Right lobe of liver (tissue), 6 donors: ENCODE measurements around the gene IFIT1. TPM values are rescaled to one million over a fixed set of nuclear protein-coding genes. Genes with fewer than 3 reads are reported as not detected.
A peak's percentile ranks its signal among the peaks of the same experiment; 100 is the strongest.

Experiments
- ATAC-seq, 4 donors: fragments of 200-7000 bp; cut with Tn5 transposase; one replicate each; pipeline ENCODE4 v1.9.1; 2020; ENCODE audit warnings: mild to moderate bottlenecking in 4 of 4, moderate library complexity in 4 of 4
- DNase-seq, 3 donors: peaks; one replicate each; pipeline ENCODE4 v3.0.0-alpha.2; 2020
- H3K27ac ChIP-seq, 3 donors: fragments of 200-600 bp; one replicate each; pipeline ENCODE4 v1.8.0; 2022
- H3K27me3 ChIP-seq, 2 donors: fragments of 200-600 bp; one replicate each; pipeline ENCODE4 v1.8.0; 2022
- H3K36me3 ChIP-seq, 4 donors: fragments of 200-600 bp; sonication (generic) in 1 of 4; one replicate each; pipeline versions ENCODE4 v1.5.1 to v1.8.0; 2017 to 2022; ENCODE audit warnings: control low read depth in 1 of 4
- H3K4me1 ChIP-seq, 4 donors: fragments of 200-600 bp; sonication (generic) in 1 of 4; one replicate each; pipeline versions ENCODE4 v1.5.1 to v1.8.0; 2017 to 2022; ENCODE audit warnings: control low read depth in 1 of 4
- H3K4me3 ChIP-seq, 3 donors: fragments of 200-600 bp; one replicate each; pipeline ENCODE4 v1.8.0; 2022
- H3K9me3 ChIP-seq, 4 donors: fragments of 200-600 bp; sonication (generic) in 1 of 4; one replicate each; pipeline versions ENCODE4 v1.5.1 to v1.8.0; 2017 to 2022; ENCODE audit warnings: control low read depth in 1 of 4
- POLR2A ChIP-seq: fragments of 450-650 bp; IDR thresholded peaks from one replicate; pipeline ENCODE4 v1.6.1; 2017; ENCODE audit warnings: antibody characterized with exemption, mild to moderate bottlenecking
- WGBS: methylation state at CpG from one replicate; pipeline ENCODE4 v1.1.6; 2018; ENCODE audit warnings: low coverage, low lambda C conversion rate; ENCODE audit not compliant: insufficient coverage; ENCODE audit errors: missing lambda C conversion rate; 5-methylcytosine and 5-hydroxymethylcytosine counted together
- intact Hi-C, 2 donors: fragments of 100-400 bp; cut with DNase I; formaldehyde crosslinking; loops; one replicate each; pipeline versions ENCODE4 v1.11.2 to v1.14.1; 2022
- total RNA-seq, 6 experiments: library from RNA; depleted of rRNA in 2 of 6; stranded (reverse); fragments of >200 nt in 2 of 6; fragmentation: NEBNext Ultra II Directional in 3 of 6; extraction: Animal tissue kit (Norgen Biotek cat#: 25700) in 3 of 6; gene quantifications; one replicate each; pipeline versions ENCODE4 v1.1.0 to v1.2.4, GENCODE V29; 2016 to 2023
- TF ChIP-seq, protein P1 (sequence below), 4 donors: fragments of 200-600 bp in 3 of 4; fragments of 450-650 bp in 1 of 4; IDR thresholded peaks; one replicate each; pipeline versions ENCODE4 v1.5.1 to v1.8.0; 2016 to 2022; ENCODE audit warnings: antibody characterized with exemption in 4 of 4, mild to moderate bottlenecking in 2 of 4
- donor health status: DM: no; HTN: yes; CAD: no.
- donor health status: DM: no; HTN: no; CAD: no.
- donor health status: DM: no; HTN: no; CAD: no.
- donor health status: DM: no; HTN: yes; CAD: no.
- donor health status: DM: no; HTN: yes; CAD: no.

The IFIT1 gene
- total RNA-seq, 6 experiments from 2014 or later = 3.6 to 12.9 (median 10.0) TPM

DNA sequence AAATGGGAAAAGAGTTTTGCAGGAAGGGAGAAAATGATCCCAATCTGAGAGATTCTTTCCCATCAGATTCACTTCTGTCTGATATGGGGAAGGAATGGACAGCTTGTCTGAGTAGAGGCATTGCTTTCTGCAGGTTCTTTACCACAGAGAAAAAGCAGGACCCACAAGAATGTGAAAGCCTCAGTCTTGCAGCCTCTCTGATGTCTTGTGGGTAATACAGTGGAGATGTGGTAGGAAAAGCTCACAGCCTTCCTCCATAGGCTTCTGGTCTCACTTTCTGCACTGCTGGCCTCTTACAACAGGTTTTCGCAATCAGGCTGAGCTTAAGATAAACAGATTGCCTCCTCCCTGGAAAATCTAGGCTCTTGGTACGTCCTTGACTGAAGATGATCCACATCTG, 551 bp downstream of the IFIT1 start:
- peak; percentile 63 to 73 (median 69) for ATAC-seq
- intact Hi-C loops = no loop called here
- no peaks in the 10 kb centered on the region for H3K9me3 ChIP-seq
- WGBS = 8% methylated on average over 2 of the region's 2 CpGs
- H3K4me1 ChIP-seq = peaks cover 0 to 16% (median 6%) of the 10 kb centered on the region in 4 donors
- H3K27ac ChIP-seq = peak overlapping the region; percentile 80 to 99 (median 93)
- no peak for TF ChIP-seq POLR2A
- TF ChIP-seq, protein P1, sequence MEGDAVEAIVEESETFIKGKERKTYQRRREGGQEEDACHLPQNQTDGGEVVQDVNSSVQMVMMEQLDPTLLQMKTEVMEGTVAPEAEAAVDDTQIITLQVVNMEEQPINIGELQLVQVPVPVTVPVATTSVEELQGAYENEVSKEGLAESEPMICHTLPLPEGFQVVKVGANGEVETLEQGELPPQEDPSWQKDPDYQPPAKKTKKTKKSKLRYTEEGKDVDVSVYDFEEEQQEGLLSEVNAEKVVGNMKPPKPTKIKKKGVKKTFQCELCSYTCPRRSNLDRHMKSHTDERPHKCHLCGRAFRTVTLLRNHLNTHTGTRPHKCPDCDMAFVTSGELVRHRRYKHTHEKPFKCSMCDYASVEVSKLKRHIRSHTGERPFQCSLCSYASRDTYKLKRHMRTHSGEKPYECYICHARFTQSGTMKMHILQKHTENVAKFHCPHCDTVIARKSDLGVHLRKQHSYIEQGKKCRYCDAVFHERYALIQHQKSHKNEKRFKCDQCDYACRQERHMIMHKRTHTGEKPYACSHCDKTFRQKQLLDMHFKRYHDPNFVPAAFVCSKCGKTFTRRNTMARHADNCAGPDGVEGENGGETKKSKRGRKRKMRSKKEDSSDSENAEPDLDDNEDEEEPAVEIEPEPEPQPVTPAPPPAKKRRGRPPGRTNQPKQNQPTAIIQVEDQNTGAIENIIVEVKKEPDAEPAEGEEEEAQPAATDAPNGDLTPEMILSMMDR (IDR thresholded peaks at IDR 0.05) = no peak
- no peaks in the 10 kb centered on the region for H3K27me3 ChIP-seq
- no peaks in the 10 kb centered on the region for H3K36me3 ChIP-seq
- no peak for DNase-seq
- peak overlapping the region; percentile 48 to 67 (median 59) for H3K4me3 ChIP-seq

DNA sequence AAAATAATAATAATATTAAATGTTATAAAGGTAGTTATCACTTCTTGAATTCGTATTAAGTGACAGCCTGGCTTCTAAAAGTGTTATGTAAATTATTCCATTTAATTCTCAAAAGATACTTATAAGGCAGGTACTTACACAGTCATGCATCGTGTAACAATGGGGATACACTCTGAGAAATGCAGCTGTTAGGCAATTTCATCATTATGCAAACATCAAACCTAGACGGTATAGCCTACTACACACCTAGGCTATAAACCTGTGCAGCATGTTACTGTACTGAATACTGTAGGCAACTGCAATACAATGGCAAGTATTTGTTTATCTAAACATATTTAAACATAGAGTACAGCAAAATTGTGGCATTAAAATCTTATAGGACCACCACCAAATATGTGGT, 1.5 kb downstream of the IFIT1 start:
- DNase-seq (no peak), ATAC-seq (no peak)
- H3K27ac ChIP-seq = peak overlapping the region in 1 of 3 donors; percentile 99
- H3K36me3 ChIP-seq = no peaks in the 10 kb centered on the region
- H3K27me3 ChIP-seq = no peaks in the 10 kb centered on the region
- H3K4me3 ChIP-seq = peak overlapping the region in 2 of 3 donors; percentile 59 to 67
- intact Hi-C loops = no loop called here
- H3K4me1 ChIP-seq = peaks cover 0 to 19% (median 7%) of the 10 kb centered on the region in 4 donors
- WGBS = 5% methylated on average over 3 of the region's 3 CpGs
- H3K9me3 ChIP-seq = no peaks in the 10 kb centered on the region
- TF ChIP-seq, protein P1 (IDR thresholded peaks at IDR 0.05) = no peak
- TF ChIP-seq POLR2A = no peak

GRCh38 chr10:89395141-89395540, 2.7 kb downstream of the IFIT1 start:
- no peak for DNase-seq
- Histone ChIP-seq H3K4me3 (no peak overlapping the region), H3K27ac (no peak overlapping the region), H3K4me1 (peaks cover 0 to 19% (median 7%) of the 10 kb centered on the region in 4 donors), H3K9me3 (no peaks in the 10 kb centered on the region), H3K36me3 (no peaks in the 10 kb centered on the region), H3K27me3 (no peaks in the 10 kb centered on the region)
- intact Hi-C loops = no loop called here
- no peak for TF ChIP-seq POLR2A
- TF ChIP-seq, protein P1 (IDR thresholded peaks at IDR 0.05) = no peak
- ATAC-seq = no peak
- 86% methylated on average over 1 of the region's 2 CpGs for WGBS

- H3K27ac ChIP-seq = peak overlapping the region in 2 of 3 donors; percentile 12 to 68
- no peak overlapping the region for H3K4me3 ChIP-seq
- no peaks in the 10 kb centered on the region for H3K9me3 ChIP-seq
- TF ChIP-seq POLR2A = no peak
- TF ChIP-seq, protein P1 (IDR thresholded peaks at IDR 0.05) = no peak
- WGBS = 41% methylated on average over 5 of the region's 5 CpGs
- H3K36me3 ChIP-seq = peaks cover 0 to 3% (median 0%) of the 10 kb centered on the region in 4 donors
- ATAC-seq (no peak), DNase-seq (no peak)
- intact Hi-C loops = no loop called here
- peaks cover 0 to 15% (median 7%) of the 10 kb centered on the region in 4 donors for H3K4me1 ChIP-seq
- H3K27me3 ChIP-seq = no peaks in the 10 kb centered on the region
Measured at GRCh38 chr10:89398003-89398749, 5.8 kb downstream of the IFIT1 start.
